22Rv1 (cell line): Measurements from ENCODE around the gene AFF4.
"Not testable (repeated sequence)": the region's sequence is repeated elsewhere in the genome, so short reads cannot be mapped to it uniquely, and the experiment has no call there.

Experiments used
- H3K27ac ChIP-seq: fragments of 450-650 bp; 2 replicates; pipeline ENCODE4 v1.5.1; 2017
- ZFX ChIP-seq: fragments of 450-650 bp; IDR thresholded peaks from 2 replicates; pipeline ENCODE4 v1.6.1; 2017; ENCODE audit warnings: antibody characterized with exemption, borderline replicate concordance
- TF ChIP-seq, protein P1 (sequence below): fragments of 450-650 bp; IDR thresholded peaks from 2 replicates; pipeline ENCODE4 v1.5.1; 2017; ENCODE audit warnings: mild to moderate bottlenecking

AFF4 gene

DNA sequence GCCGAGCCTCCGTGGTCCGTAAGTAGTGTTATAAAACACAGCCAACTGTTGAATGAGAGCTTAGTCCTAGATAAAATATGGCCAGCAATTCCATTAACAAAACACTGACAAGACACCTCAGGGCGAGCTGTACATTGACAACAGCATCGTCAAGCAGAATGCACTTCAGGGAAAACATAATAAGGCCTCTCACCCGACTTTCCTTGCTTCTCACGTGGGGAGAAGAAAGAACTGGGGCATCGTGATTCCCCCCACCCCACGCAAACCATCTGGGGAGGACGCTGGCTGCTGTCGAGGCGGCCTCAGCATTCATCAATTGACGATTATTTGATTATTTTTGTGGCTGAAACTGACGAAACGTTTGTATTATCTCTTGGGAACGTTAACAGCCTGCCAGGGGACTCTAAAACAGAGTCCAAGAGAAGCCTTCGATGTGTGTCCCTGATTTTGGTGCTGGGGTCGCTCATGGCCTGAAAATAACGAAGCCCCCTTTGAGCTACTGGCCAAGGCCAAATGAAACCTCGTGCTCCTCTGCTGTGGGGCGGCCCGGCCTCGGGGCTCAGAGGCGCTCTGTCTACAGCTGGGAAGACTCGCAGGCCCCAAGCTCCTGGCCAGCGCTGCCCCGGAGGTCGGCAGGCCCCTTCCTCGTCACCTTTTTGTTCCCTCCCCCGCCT is 97.6 kb downstream of the AFF4 start:
- peak overlapping the region; percentile 73 for H3K27ac ChIP-seq
- TF ChIP-seq, protein P1, sequence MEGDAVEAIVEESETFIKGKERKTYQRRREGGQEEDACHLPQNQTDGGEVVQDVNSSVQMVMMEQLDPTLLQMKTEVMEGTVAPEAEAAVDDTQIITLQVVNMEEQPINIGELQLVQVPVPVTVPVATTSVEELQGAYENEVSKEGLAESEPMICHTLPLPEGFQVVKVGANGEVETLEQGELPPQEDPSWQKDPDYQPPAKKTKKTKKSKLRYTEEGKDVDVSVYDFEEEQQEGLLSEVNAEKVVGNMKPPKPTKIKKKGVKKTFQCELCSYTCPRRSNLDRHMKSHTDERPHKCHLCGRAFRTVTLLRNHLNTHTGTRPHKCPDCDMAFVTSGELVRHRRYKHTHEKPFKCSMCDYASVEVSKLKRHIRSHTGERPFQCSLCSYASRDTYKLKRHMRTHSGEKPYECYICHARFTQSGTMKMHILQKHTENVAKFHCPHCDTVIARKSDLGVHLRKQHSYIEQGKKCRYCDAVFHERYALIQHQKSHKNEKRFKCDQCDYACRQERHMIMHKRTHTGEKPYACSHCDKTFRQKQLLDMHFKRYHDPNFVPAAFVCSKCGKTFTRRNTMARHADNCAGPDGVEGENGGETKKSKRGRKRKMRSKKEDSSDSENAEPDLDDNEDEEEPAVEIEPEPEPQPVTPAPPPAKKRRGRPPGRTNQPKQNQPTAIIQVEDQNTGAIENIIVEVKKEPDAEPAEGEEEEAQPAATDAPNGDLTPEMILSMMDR: no peak
- TF ChIP-seq ZFX: no peak

DNA sequence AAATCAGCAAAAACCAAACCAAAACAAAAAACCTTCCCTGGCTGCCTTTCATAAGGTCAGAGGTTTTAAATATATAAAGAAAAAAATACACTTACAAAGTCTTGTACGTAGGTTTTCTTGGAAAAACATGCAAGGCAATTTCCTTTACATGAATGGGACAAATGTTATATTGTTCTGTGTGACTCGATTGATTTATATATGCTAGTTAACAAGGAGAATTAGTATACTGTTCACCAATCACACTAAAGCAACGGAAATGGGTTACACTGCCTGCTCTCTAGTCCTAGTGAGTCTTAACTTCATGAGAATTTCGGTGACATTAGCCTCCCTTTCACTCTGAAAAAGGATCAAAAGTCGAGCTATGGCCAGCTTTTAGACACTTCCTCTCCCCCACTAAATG is 102.7 kb downstream of the AFF4 start:
- TF ChIP-seq, protein P1: no peak
- TF ChIP-seq ZFX: no peak
- no peak overlapping the region for H3K27ac ChIP-seq

- no peak for TF ChIP-seq ZFX
- H3K27ac ChIP-seq: no peak overlapping the region
Measured at GRCh38 chr5:132859889-132860437, 103.5 kb downstream of the AFF4 start.

DNA sequence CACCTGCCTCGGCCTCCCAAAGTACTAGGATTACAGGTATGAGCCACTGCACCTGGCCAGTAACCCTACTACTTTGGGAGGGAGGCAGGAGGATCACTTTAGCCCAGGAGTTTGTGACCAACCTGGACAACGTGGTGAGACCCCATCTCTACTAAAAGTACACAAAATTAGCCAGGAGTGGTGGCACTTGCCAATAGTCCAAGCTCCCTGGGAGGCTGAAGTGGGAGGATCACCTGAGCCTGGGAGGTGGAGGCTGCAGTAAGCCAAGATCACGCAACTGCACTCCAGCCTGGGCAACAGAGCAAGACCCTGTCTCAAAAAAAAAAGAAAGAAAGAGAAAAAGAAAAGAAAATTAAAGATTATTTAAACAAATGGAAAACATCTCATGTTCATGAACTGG is 107.4 kb downstream of the AFF4 start:
- H3K27ac ChIP-seq: no peak overlapping the region
- no peak for TF ChIP-seq ZFX
- TF ChIP-seq, protein P1: no peak

- not testable (repeated sequence) for H3K27ac ChIP-seq
Measured at GRCh38 chr5:132854992-132855391, 108.4 kb downstream of the AFF4 start.

- H3K27ac ChIP-seq: no peak overlapping the region
Measured at GRCh38 chr5:132854301-132854700, 109.1 kb downstream of the AFF4 start.

DNA sequence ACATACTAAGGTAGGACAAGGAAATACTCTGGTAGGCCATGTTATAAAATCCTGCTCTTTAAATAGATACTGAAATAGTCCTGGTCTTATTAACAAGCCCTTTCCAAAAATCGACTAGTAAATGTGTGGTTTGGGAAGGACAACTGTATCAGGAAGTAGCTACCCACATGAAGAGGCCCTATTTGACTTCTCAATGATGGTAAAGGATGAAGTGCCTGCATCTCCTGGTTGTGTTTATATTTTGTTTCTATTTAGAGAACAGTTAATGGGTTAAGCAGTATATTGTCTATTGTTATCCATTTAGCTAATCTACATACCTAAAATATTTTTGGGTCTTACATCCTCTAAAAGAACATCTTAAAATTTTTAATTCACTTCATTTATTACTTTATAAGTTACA is 109.6 kb downstream of the AFF4 start:
- H3K27ac ChIP-seq: peak overlapping the region; percentile 33
- TF ChIP-seq, protein P1: no peak
- no peak for TF ChIP-seq ZFX

More at GRCh38 chr5:132854301-132854700, 109.1 kb downstream of the AFF4 start:
- TF ChIP-seq, protein P1: no peak
- no peak for TF ChIP-seq ZFX

DNA sequence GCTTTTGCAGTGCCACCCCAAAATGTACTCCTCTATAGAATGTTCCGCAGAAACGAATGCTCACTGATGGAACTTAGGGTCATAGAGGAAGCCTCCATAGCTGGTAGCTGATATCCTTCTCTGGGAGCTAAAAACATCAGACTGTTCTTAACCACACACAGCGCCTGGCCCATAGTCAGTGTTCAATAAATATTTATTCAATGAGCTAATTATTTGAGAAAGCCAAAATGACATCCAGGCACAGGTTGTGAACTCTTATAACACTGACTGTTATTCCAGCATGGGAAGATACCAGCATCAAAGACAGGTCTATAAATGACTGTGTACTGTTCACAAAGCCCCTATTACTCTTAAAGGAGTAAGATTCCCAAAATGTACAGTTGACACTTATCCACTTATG is 110.1 kb downstream of the AFF4 start:
- H3K27ac ChIP-seq: peak overlapping the region; percentile 33
- TF ChIP-seq, protein P1: no peak
- TF ChIP-seq ZFX: no peak
